HG03575 (cell line): ENCODE results near the gene AMOTL2.

Experiments
- ATAC-seq: cut with Tn5 transposase; IDR thresholded peaks from one replicate; pipeline ENCODE4 v1.9.1; 2021; ENCODE audit not compliant: unreplicated experiment, insufficient number of reproducible peaks, low FRiP score; ENCODE audit errors: extremely low read depth

Gene AMOTL2

DNA sequence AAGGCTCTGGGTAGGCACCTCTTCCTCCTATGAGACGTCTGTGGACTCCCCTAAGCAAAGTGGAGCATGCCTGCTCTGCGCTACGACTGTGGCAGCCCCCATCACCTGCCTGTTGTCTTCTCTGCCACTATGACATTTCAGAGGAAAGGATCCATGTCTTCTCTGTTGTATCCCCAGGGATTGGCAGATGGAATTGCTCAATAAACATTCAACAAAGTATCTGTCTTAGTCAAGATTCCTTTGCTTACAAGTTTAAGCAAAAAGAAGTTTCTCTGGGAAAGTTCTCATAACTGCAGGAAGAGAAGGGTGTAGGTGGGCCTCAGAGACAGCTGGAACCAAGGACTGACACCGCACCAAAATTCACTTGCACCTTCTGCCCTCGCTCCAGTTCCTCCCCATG lies 34.3 kb downstream of the AMOTL2 start:
- no peak for ATAC-seq

DNA sequence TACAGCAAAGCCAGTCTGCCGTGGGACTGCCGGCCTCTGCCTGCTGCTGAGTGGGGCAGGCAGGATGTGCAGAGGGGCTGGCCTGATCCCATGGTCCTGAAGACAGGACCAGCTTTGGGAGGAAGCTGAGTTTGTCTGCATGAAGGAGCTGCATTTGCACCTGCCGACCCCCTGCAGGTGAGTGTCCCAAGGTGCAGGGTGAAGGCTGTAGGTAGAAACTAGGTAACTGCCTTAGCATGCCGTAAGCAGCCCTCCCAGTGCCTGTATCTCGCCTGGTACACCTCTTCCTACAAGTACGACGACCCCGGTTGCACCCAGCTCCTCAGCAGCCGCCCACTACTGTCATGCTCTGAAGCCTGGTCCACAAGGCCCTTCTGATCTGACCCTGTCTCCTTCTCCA lies 34.9 kb downstream of the AMOTL2 start:
- no peak for ATAC-seq

DNA sequence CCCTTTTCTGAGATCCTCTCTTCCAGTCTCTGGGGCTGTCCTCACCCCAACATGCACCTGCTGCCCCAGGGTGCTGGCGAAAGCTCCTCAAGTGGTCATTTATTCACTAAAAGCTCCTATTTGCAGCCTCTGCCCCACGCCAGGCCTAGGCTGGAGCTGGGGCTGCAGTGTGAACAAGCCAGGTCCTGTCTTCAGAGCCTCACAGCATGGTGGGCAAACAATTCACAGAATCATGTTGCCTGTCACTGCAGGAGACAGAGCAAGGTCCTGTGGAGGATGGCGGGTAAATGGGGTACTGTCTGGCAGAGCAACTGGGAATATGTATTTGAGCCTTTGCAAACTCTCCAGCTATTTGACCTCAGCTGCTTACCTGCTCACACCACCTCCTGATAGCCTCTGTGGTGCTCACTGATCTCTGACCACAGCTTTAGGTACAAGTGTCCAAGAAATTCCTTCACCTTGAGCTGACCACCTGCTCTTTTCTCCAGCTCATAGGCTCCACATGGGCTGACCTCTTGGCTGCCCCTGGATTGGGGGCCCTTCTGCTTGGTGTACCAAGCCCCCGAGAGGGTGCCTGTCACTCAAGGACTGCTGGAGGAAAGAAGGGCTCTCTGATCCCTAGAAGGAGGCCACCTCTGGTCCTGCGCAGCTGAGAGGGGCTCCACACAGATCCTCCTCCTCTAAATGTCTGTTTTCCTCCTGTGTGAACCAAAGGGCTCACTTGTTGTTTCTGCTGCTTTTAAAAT lies 35.6 kb downstream of the AMOTL2 start:
- ATAC-seq = no peak

DNA sequence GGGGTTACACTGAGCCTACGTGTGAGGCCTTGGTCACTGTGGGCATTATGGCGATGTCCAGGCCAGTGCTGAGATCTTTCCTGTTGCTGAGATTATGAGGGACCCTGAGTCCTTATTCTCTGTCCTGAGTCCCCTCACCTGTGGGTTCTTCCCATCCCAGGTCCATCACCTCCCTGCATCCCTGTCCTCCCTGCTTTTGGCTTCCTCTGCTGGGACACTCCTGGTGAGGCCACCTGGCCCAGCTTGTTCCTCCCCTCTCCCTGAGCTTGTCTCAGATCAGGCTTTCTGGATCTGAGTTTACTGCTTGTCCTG lies 36.1 kb downstream of the AMOTL2 start:
- ATAC-seq = no peak

DNA sequence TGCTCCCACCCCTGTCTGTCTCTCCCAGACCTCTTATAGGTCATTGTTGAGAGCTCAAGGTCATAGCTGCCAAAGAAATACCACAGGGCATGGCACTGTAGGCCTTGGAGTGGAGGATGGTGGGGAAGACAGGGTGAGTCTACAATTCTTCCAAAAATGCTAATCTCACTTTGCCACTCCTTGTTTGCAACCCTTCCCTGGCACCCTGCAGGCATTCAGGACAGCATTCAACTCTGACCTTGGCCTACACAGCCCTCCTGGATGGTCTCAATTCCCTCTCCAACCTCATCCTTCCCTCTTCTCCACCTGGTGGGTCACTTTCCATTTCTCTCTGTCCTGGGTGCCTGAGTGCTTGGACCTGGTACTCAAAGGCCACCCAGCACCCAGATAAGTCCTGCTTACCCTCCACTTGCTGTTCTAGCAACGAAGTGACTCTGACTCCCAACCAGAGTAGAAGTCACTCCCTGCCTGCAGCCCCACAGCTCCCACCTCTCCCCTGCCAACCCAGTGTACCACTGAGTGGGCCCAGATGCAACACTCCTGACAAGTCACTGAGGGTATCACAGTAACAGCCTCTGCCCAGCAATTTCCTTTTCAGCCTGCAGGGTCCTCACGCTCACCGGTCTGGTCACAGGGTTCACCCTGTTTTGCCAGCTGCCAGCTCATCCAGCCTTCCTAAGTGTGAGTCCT lies 36.6 kb downstream of the AMOTL2 start:
- ATAC-seq = no peak

DNA sequence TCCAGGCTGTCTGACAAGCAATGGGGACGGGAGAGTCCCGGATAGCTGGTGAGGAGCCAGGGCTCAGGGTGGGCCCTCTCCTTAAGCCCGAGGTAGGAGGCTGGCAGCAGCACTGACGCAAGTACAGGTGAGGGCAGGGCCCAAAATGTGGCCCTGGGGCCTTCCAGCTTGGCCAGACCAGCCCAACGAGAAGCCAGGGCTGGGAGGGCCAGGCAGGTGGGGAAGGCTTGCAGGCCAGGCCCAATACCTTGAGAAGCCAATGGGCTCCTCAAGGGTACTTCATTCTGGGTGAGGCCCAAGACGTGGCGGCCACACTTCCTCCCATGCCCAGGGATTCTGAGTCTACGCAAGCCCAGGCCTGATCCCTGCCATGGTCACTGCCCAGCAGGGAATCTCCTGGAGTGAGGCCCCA lies 37.2 kb downstream of the AMOTL2 start:
- ATAC-seq = no peak

DNA sequence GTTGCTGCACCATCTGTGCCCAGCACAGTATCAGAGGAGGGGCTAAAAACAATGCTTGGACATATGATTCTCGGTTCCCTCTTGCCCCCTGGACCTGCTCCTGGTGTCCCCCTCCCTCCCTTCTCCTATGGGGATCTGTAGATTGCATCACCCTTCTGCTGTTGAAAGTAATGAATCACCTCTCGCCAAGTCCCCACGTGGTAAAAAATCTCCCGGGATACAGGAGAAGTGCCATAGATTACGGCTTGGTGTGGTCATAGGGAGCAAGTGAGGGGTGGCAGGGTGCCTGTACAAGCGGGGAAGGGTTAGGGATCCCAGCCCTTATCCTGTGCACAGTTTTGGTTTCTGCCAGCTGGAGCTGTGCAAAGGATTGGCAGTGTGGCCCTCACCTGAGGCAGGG lies 37.7 kb downstream of the AMOTL2 start:
- ATAC-seq = no peak

DNA sequence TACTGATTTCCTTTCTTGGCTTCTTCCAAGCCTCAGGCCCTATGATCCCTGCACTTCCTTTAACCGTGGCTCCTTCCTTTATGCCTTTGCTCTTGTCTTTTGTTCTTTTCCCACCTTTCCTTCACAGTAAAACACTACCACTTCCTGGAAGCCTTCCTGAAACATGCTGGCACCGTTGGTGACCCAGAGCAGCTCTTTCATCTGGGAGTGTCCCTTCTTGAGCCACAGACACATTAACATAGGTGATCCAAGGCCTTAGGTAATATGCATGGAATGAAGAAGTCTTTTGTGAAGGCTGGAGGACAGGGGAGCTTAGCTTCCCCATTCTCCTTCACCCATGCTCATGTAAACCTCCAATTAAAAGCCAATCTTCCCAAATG lies 39.4 kb downstream of the AMOTL2 start:
- no peak for ATAC-seq

DNA sequence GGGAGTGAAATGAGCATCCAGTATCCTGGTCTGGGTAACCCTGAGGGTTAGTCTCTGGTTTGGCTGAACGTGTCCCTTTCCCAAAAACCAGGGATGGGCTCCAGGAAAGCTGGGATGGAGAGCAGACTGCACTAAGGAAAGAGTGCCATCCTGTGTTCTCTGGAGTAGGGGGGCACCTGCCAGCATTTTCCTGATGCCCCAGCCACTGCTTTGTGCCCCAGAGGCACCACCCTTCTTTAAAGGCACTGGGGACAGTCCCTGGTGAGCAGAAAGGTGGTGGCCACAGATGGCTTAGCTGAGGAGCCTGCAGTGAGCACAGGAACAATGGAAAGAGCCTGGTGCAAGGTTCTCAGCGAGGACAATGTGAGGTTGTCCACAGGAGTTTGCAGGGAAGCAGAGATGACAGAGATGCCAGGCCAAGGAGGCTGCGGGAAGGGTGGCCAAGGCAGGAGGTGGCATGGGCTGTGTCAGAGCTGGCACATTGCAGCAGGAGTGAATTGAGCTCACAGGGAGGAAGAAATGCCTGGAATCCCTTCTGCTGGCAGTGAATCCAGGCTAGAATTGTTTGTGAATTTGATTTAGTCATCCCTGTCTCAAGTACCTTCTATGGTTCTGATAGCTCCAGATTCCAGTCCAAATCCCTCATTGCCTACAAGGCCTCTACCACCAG lies 39.9 kb downstream of the AMOTL2 start:
- no peak for ATAC-seq

DNA sequence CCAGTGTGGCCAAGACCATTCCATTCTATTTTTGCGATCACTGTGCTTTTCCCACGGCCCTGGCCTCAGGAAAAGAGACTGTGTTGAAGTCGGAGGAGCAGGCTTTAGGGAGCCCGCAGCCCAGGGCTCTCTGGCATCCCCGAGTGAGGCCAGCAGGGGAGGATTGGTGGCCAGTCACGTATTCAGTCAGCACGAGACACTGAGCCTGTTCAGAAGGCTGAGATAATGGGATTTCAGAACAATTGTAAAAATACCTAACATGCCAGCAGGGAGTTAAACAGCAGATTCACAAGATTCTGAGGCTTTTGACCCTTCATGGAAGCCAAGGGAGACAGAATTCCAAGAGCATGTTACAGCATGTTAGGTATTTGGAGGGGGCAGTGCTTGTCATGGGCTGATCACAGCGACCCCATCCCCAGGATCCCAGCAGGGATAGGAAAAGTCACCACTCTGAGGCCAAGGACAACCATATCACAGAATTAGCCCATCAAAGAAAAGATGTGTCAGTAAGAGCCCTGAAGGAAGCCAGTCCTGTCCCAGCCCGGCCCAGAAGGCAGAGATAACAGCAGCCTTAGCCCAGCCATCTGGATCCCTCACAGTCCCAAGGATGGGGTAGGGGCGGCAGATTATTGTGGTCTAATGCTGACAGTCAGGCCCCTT lies 40.6 kb downstream of the AMOTL2 start:
- ATAC-seq = no peak

DNA sequence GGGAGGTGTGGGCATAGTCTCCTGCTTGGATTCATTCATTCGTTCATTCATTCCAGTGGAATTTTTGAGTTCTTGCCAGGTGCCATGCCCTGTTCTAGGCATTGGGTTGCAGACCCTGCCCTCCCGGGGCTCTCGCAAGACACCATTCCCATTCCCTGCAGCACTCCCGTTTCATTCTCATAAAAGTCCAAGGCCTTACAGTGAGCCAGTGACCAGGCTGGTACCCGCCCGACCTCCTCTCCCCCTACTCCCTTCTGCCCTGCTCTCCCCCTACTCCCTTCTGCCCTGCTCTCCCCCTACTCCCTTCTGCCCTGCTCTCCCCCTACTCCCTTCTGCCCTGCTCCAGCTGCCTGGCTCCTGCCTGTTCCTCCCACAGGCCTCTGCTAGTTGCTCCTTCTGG lies 41.9 kb downstream of the AMOTL2 start:
- no peak for ATAC-seq

DNA sequence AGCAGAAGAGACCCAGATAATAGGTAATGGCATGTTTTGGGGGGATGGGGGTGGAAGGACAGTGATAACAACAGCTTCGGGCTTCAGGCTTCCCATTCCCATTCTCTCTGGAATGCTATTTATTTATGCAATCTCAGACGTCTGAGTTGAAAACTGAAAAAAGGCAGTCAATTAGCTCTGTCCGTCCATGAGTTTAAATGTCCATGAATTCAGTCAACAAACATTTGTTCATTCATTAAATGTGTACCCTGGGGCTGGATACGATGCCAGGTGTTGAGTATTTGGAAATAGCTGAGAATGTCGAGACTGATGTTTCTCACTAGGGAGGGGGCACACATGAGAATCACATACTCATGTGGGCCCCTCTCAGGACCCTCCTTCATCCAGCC lies 42.4 kb downstream of the AMOTL2 start:
- ATAC-seq = no peak

DNA sequence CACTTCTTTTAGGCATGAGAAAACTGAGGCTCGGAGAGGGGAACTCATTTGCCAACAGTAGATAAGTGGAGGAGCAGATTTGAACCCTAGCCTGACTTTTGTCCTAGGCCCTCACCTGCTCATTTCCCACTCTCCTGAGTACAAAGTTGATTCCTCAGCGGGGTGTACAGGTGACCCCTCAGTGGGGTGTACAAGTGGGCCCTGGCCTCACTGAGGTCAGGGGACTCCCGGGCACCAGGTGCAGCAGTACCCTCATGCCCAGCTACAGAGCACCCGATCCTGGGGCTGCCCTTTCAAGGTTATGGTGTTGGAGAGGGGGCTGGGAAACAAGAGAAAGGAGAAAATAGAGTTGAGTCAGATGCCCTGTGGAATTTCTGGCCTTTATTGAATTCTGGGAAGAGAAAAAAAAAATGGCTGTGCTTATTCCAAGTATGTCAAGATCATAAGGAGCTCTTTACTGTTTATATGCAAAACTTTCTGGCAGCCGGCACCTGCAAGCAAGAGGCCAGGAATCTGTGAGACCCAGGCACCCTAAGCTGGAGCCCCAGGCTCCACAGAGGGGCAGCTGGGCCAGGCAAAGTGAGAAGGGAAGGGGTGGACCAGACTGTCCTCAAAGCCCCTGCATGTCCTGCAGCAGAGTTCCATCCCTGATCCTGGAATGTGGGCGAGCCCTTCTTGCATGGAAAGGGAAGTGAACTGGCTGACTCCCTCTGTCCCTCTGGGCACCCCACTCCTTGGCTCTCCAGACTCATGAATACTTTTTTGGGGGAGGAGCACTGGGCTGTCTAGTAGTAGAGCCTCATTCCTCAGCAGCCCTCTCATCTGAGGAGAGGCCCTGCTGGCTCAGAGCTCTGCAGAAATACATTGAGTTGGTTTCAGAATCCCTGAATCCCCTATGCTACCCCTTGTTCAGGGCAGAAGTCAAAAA lies 43.1 kb downstream of the AMOTL2 start:
- ATAC-seq = no peak

DNA sequence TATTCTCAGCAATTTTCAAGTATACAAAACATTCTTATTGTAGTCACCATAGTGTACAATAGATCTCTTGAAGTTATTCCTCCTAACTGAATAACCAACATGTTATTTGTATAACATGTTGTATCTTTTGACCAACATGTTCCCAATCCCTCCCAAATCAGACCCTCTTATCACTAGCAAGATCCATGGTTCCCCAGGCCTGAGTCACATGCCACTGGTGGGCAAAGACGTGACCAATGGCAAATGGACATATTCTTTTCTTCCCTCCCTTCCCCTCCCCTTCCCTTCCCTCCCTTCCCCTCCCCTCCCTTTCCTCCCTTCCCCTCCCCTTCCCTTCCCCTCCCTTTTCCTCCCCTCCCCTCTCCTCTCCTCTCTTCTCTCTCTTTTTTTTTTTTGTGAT lies 45.4 kb downstream of the AMOTL2 start:
- ATAC-seq = no peak

DNA sequence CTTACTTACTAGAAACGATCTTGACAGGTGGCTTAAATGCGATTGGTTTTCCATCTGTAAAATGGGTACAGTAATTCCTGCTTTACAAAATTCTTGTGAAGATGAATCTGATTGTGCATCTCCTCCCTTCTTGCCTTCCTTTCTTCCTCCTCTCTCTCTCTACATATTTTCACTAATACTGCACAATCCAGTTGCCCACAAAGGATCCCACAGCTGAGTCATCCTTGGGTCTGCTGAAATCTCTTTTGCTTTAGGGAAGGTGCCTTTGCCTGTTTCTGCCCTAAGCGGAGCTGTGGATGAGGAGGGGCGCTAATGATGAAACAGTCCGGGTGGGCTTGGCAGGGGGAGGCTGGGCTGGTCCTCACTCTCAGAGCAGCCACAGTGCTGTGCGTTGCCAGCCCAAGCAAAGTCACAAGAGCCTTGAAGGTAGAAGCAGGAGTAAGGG lies 46.1 kb downstream of the AMOTL2 start:
- no peak for ATAC-seq

DNA sequence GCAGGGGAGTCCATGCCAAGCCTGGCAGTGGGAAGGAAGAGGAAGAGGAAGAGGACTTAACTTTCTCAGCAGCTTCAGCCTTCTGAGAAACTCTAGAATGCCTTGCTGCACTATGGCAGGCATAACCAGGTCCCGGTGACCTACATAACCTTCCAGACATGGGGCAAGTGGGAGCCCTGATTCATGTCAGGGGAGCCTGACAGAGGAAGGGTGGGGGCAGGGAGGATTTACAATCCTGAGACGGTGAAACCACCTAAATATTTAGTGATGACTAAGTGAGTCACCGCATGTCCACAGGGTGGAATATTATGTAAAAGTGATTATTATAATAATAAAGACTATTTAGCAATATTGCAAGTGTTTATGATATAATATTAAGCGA lies 46.7 kb downstream of the AMOTL2 start:
- no peak for ATAC-seq

DNA sequence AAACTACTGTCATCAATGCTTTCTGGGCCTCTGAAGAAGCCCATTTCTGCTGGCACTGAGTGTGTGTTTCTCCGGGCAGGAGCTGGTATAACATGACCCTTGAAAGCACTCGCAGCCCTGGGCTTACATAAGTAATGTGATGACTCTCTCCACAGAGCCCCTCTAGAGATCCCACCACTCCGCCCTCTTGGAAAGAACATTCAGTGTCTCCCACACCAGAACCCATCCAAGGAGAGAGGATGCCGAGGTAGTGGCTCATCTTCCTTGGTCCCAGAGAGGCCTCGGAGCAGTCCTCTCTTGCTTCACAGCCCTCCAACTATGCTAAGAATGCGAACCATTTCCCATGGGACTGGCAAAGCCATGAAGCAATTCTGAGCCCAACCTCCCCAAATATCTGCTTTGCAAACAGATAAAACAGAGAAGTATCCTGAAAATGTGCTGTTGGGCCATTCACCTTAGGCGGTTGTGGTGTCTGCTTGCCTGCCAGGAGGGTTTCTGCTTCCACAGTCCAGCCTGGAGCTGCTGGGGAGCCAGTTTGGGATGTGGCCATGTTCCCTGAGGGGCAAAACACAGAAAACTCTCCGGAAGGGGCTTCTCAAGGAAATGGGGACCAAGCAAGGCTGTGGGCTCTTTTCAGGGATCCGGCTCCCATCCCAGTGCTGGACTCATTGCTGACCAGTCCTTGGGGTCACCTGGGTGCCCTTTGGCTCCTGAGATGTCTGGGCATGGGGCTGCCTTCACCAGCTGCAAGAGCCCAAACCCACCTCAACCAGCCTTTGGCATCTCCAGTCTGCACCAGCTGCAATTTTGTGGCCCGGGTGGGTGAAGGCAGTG lies 47.3 kb downstream of the AMOTL2 start:
- no peak for ATAC-seq

DNA sequence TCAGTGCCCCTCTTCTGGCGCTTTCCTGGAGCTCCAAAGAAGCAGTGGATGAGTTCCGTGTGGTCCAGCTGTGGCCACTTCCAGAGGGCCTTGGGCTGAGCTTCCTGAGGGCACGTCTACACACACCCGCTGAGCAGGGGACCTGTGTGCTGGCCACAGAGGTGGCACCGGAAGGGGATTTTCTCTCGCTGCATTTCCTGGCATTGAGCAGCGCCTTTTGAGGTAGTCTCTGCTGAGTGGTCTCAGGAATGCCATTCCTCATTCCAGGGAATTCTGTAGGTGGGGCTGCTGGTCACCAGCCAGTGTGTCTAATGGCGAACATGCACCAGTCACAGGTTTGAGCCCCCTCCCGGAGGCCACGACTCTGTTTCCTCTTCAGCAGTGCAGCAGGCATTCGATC lies 48.1 kb downstream of the AMOTL2 start:
- no peak for ATAC-seq
